GM18499 (cell line): Measurements from ENCODE around the gene NOL11.
A peak's percentile ranks its signal among the peaks of the same experiment; 100 is the strongest.

Experiments
- ATAC-seq: cut with Tn5 transposase; IDR thresholded peaks from one replicate; pipeline ENCODE4 v1.9.1; 2021; ENCODE audit warnings: moderate number of reproducible peaks; ENCODE audit not compliant: insufficient read depth, unreplicated experiment

The NOL11 gene

GRCh38 chr17:67717624-67718324 lies at the start of gene NOL11:
Gene NOL11 (plus strand): TSS chr17:67717936. CDS start chr17:67717948, 12 bp downstream.
- ATAC-seq = peak; percentile 95

- ATAC-seq = no peak
Measured at GRCh38 chr17:67671493-67671892, 46.2 kb upstream of the NOL11 start.

GRCh38 chr17:67672592-67673335 lies 45.0 kb upstream of the NOL11 start:
- ATAC-seq = no peak

GRCh38 chr17:67675481-67675880 lies 42.3 kb upstream of the NOL11 start:
- ATAC-seq = no peak

GRCh38 chr17:67676305-67676704 lies 41.4 kb upstream of the NOL11 start:
- ATAC-seq = no peak

- no peak for ATAC-seq
Measured at GRCh38 chr17:67678414-67678813, 39.3 kb upstream of the NOL11 start.

GRCh38 chr17:67679225-67679624 lies 38.5 kb upstream of the NOL11 start:
- ATAC-seq = no peak

- ATAC-seq = no peak
Measured at GRCh38 chr17:67679721-67680120, 38.0 kb upstream of the NOL11 start.

- no peak for ATAC-seq
Measured at GRCh38 chr17:67680445-67681224, 37.1 kb upstream of the NOL11 start.

- ATAC-seq = no peak
Measured at GRCh38 chr17:67682196-67682595, 35.5 kb upstream of the NOL11 start.

GRCh38 chr17:67685351-67685750 lies 32.4 kb upstream of the NOL11 start:
- ATAC-seq = no peak

- ATAC-seq = no peak
Measured at GRCh38 chr17:67686241-67686640, 31.5 kb upstream of the NOL11 start.

- ATAC-seq = no peak
Measured at GRCh38 chr17:67687511-67687910, 30.2 kb upstream of the NOL11 start.

GRCh38 chr17:67689534-67690177 lies 28.1 kb upstream of the NOL11 start:
- no peak for ATAC-seq

GRCh38 chr17:67693811-67694210 lies 23.9 kb upstream of the NOL11 start:
- ATAC-seq = no peak

- no peak for ATAC-seq
Measured at GRCh38 chr17:67696347-67696746, 21.4 kb upstream of the NOL11 start.

- no peak for ATAC-seq
Measured at GRCh38 chr17:67696853-67697498, 20.8 kb upstream of the NOL11 start.

- ATAC-seq = no peak
Measured at GRCh38 chr17:67700037-67700724, 17.6 kb upstream of the NOL11 start.

- no peak for ATAC-seq
Measured at GRCh38 chr17:67700725-67701119, 17.0 kb upstream of the NOL11 start.
